Non-pigmented ciliary epithelial cell (primary cell): ENCODE results near the gene CHI3L1.

Source experiments
- DNase-seq: peaks from one replicate; pipeline ENCODE4 v3.0.0-alpha.2; 2010; ENCODE audit warnings: low read depth

CHI3L1 gene

GRCh38 chr1:203181586-203182386 is 4.7 kb downstream of the CHI3L1 start:
- no peak for DNase-seq

GRCh38 chr1:203180611-203181330 is 5.7 kb downstream of the CHI3L1 start:
- no peak for DNase-seq

DNA sequence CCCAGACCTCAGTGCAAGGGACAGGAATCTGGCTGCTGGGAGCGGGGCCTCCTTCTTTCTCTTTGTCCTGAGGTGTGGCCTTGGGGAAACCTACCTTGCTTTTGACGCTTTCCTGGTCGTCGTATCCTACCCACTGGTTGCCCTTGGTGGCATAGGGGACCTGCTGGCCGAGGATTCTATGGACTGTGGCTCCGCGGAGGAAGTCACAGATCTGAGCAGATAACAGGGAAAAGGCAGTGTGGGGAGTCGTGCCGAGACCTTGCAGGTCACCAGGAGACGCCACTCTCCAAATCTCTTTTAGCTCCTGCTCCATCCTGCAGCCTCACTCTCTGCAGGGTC is 6.9 kb downstream of the CHI3L1 start:
- DNase-seq: no peak

GRCh38 chr1:203178821-203179666 is 7.5 kb downstream of the CHI3L1 start:
- DNase-seq: no peak

- DNase-seq: no peak
Observed at GRCh38 chr1:203178083-203178482, 8.4 kb downstream of the CHI3L1 start.

- DNase-seq: no peak
Observed at GRCh38 chr1:203177470-203178039, 8.9 kb downstream of the CHI3L1 start.

DNA sequence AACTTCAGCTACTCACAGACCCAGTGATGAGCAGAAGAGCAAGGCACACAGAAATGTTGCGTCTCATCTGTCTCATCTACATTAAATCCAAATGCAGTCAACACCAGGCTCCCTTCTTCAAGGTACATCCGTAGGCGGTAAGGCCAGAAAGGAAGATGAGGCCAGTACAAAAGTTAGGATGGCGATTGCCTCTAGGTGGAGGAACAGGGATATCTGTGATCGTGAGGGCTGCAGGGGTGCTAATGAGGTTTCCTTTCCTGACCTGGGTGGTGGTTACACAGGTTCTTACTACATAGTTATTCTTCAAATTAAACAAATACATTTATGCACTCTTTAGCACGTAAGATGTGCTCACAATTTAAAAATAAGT is 9.5 kb downstream of the CHI3L1 start:
- DNase-seq: no peak

GRCh38 chr1:203176273-203177035 is 10.1 kb downstream of the CHI3L1 start:
- no peak for DNase-seq

DNA sequence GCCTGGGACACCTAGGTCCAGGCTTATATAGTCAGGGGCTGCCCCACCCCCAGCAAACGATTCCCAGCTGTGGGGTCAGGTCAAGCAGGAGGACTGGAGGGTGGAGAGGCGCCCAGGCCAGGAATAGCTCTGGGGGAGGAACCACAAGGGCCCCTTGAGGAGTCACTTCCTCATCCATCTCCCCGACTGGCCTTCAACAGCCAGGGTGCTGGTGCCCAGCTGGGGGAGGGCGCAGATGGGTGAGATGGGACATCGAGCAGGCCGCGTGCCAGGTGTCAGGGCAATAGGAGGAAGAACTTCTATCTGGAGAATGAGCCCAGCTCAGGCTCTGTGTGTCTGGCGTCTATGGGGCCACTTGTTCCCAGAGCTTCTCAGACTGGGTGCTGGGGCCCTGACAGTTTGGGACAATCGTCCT is 10.7 kb downstream of the CHI3L1 start:
- DNase-seq: no peak

DNA sequence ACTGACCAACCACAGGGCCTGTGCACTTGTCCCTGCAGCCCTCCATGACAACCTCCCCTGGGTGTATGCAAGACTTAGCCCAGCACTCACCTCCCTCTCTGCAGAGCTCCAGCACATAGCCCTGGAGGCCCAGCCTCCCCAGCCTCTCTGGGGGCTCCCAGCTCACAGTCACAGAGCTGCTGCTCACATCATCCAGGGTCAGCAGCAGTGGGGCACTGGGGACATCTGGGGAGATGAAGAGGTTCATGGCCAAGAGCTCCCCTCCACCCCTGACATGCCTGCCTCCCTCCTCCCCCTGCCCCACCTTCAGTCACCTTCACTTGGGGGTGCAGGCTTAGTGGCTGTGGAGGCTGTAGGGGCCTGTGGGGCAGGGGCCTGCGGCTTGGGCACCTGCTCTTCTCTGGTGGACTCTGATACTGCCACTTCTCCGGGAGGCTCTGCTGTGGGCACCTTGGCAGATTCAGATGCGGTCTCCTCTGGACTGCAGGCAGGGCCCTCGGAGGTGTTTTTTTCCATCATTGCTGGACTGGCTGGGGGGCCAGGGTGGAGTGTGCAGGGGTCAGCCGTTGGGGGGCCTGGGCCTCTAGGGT is 11.2 kb downstream of the CHI3L1 start, which contains the start of gene MYBPH:
MYBPH (minus strand) TSS at position 590 of the 590 bp plus-strand sequence; CDS start at position 519, 71 bp downstream.
- no peak for DNase-seq

DNA sequence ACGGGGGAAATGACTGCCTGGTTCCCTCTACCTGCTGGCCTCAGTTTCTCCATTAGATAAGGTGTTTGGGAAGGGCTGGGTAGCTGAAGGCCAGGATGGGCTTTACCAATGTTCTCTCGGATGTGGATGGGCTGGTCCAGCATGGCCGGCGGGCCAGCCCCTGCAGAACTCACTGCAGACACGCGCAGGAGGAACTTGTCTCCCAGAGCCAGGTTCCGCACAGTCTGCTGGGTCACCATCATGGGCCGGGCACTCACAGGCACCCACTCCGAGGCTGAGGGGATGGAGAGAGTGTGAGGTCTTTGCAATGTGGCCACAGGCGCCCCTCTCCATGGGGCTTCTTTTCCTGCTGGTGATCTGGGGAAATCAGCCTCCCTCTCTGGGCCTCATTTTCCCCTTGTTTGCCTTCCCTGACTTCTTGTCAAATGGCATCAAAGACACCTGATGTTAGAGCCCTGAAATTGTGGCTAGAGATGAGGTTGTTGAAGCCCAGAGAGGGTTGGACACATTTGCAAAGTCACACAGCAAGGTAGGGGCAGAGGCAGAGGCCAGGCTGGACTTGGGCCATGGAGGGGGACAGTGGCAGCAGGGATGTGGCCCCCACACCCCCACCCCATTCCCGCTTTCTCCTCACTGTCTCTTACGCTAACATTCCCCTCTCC is 12.0 kb downstream of the CHI3L1 start:
- no peak for DNase-seq

GRCh38 chr1:203173566-203173965 is 12.9 kb downstream of the CHI3L1 start:
- DNase-seq: no peak

DNA sequence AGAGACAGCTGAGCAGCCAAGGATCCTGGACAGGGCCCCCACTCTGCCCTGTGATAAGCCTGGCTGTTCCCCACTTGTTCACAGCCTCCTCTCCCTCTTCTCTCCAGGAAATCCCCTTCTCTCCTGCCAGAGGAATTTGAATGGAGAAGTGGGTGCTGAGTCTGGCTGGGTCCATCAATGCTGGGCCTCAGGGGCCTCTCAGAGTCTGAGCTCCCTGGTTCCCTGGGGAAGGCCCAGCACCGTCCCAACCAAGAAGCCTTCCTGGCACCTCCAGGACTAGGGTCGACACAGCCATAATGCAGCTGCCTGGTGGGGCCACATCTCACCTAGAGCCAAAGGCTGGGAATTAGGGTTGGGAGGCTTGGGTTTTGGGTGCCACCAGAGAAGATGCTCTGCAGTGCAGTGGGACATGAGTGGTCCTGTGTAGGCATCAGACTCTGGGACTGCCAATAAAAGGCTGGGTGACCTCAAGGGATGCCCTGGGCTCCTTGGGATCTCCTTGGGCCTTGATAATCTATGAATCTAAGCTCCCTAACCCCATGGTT is 13.4 kb downstream of the CHI3L1 start:
- no peak for DNase-seq

DNA sequence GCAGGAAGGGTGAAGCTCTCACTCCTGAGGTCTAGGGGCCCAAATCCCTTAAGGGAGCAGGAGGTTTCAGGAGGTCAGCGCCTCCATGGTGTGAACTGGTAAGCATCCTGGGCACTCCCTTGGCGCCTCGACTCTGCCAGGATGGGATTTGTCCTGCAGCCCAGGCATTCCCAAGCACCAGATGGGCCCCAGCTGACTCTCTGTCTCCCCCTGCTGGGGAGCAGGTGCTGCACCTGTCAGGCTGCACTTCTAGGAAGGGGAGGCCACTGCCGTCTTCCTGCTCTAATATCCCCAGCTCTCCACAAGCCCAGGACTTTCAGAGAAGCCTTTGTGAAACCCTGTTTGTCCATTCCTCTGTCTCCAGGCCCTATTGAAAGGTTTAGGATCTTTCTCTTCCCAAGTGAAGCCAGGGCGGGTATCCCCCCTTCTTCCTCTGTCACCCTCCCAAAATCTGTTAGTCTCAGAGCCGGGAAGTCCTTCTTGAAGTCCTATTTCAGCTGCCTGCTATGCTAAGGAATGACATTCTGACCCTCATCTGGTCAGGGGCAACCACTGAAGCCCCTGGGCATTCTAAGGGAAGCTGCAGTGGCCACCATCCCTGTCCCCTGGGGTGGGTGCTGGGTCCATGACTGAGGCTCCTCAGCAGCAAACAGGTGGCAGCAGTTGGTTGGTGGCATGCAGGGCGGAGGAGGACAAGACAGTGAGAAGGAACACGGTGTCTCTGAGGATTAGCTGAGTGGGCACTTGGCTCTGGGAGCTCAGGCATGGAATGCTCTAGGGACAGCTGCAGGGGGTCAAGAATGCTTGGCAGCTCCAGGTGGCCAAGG is 14.1 kb downstream of the CHI3L1 start:
- no peak for DNase-seq

DNA sequence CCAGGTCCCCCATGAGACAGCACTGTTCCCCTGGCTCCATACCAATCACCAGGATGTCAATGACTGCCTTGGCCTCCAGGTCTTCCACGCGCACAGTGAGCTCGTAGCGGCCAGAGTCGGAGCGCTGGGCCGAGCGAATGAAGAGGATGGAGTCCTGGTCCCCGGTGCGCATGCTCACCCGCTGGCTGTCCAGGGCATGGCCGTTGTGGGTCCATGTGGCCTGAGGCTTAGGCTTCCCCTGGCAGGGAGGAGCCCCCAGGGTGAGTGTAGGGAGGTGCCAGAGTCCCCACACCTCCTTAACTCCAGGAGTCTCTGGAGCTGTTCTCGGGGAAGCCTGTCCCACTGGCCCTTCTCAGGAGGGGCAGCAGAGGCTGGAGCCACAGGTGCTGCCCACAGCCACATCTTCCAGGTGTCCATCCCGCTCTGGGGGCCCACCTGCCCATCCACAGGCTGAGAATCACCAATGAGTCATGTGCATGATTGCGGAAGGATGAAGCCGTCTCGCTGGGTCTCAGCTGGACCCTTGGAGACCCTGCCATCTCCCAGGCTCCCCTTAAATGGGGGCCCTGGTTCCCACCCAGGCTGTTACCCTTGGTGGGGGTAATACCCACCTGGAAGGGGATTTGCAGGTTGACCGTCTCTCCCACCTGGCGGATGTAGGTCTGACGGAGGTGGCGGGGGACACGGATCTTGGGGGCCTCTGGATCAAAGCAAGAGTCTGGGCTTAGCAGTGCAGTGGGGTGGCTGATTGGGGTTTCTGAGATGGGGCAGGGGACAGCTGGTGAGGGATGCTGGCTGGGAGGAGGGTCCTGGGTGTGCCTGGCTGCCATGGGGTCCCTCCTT is 14.9 kb downstream of the CHI3L1 start:
- no peak for DNase-seq

- no peak for DNase-seq
Observed at GRCh38 chr1:203170625-203171330, 15.7 kb downstream of the CHI3L1 start.

GRCh38 chr1:203169770-203170520 is 16.6 kb downstream of the CHI3L1 start:
- DNase-seq: no peak
